ENCODE results near the gene TDRD7. TPM values are rescaled to one million over a fixed set of nuclear protein-coding genes. Genes with fewer than 3 reads are reported as not detected.

Gene TDRD7
- total and polyA plus RNA-seq, 9 of the 15 experiments (the other 6 are each of a cell fraction or from before 2014, with no cell fraction given): 2.2 to 7.7 (median 5.2) TPM

DNA sequence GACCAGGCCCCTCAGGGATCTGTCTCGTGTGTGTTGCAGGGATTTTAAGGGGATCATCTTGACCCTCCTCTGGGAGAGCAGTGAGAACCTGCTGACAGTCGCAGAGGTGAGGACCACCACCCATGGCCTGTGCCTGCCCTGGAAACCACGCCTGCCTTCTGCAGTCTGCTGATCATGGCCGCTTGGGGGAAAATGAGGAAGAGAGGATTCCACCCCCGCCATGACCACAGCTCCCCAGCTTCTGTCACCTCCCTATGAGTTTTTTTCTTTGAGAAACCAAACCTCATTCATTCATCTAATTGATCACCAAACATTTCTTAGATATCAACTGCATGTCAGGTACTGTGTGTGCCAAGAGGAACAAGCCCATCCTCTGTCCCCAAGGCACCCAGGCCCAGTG, 46.3 kb upstream of the TDRD7 start:
- Histone ChIP-seq H3K36me3 (ENCODE audit: control insufficient read depth, insufficient read depth, low read length) (no peaks in the 10 kb centered on the region), H3K79me2 (ENCODE audit: control insufficient read depth, insufficient read depth, low read length) (no peaks in the 10 kb centered on the region), H3K4me1 (replicated peaks in 1 of 2; ENCODE audit: control insufficient read depth in 2 of 2, insufficient read depth in 2 of 2, low read length in 2 of 2) (peaks cover 17 to 18% of the 10 kb centered on the region in 2 experiments), H3K4me3 (no peak overlapping the region), H3K9me1 (ENCODE audit: control insufficient read depth, insufficient read depth, low read length) (no peaks in the 10 kb centered on the region), H3K27ac (ENCODE audit: extremely low read depth, low read depth, low read length) (no peak overlapping the region), H3K4me2 (ENCODE audit: insufficient read depth, low read length) (no peak overlapping the region), H4K20me1 (replicated peaks; ENCODE audit: control insufficient read depth, insufficient read depth, low read length) (no peaks in the 10 kb centered on the region), H3K9me3 (replicated peaks; ENCODE audit: control insufficient read depth, insufficient read depth, low read depth, low read length) (0 out of 2 replicates have a peak, but pooled peaks cover 4% of the 10 kb centered on the region), H3K27me3 (ENCODE audit: control insufficient read depth in 2 of 2, insufficient read depth in 2 of 2, low read length in 2 of 2) (no peaks in the 10 kb centered on the region), H2AFZ (ENCODE audit: low read depth, low read length) (0 out of 2 replicates have a peak overlapping the region, but pooled peaks have one; percentile 11), H3K9ac (ENCODE audit: insufficient read depth in 1 of 2, low read depth in 2 of 2, low read length in 2 of 2) (0 out of 4 replicates have a peak overlapping the region, but pooled peaks of 1 of the 2 experiments have one; percentile 3)
- intact Hi-C loops (cut with micrococcal nuclease): no loop called here
- in situ Hi-C loops (cut with MboI): no loop called here
- ChIA-PET POLR2A (interaction anchor here (1.6 kb wide), 1 partner anchor 10 kb away, joined by 6 read pairs; no protein-coding TSS in a partner anchor), CTCF (ENCODE audit: low intra/inter-chr PET ratio) (no interaction called here)
- 37% methylated on average over 5 of the region's 5 CpGs for WGBS (ENCODE audit: insufficient coverage, low coverage, missing lambda C conversion rate)
- DNase-seq (ENCODE audit: extremely low read depth in 1 of 4, low spot score in 3 of 4): no peak
- no TSS peak for BruUV-seq (replicated peaks)
- ATAC-seq: no peak
- TF ChIP-seq RBM39 (optimal IDR thresholded peaks at IDR 0.05; ENCODE audit: low read depth, low read length) (no peak), CCNT2 (IDR thresholded peaks at IDR 0.05; ENCODE audit: borderline replicate concordance, extremely low read depth, insufficient read length, low read depth, low read length) (no peak), ESRRB (CRISPR knock-in tag; IDR thresholded peaks at IDR 0.05; ENCODE audit: borderline replicate concordance) (no peak), PHF21A (IDR thresholded peaks at IDR 0.05; ENCODE audit: borderline replicate concordance, low read depth) (no peak), ELK3 (CRISPR knock-in tag; IDR thresholded peaks at IDR 0.05) (no peak), ZNF217 (CRISPR knock-in tag; IDR thresholded peaks at IDR 0.05) (no peak), DIDO1 (tag; IDR thresholded peaks at IDR 0.05; ENCODE audit: low read depth) (no peak), TEAD1 (CRISPR knock-in tag; IDR thresholded peaks at IDR 0.05) (no peak), MTF1 (CRISPR knock-in tag; IDR thresholded peaks at IDR 0.05; ENCODE audit: borderline replicate concordance) (no peak), ZNF274 (IDR thresholded peaks at IDR 0.05; ENCODE audit: borderline replicate concordance, low read depth, low read length) (no peak), TRIM25 (IDR thresholded peaks at IDR 0.05; ENCODE audit: borderline replicate concordance) (no peak), ZNF445 (CRISPR knock-in tag; IDR thresholded peaks at IDR 0.05; ENCODE audit: low read depth) (no peak)
- TF ChIP-seq, protein P1, sequence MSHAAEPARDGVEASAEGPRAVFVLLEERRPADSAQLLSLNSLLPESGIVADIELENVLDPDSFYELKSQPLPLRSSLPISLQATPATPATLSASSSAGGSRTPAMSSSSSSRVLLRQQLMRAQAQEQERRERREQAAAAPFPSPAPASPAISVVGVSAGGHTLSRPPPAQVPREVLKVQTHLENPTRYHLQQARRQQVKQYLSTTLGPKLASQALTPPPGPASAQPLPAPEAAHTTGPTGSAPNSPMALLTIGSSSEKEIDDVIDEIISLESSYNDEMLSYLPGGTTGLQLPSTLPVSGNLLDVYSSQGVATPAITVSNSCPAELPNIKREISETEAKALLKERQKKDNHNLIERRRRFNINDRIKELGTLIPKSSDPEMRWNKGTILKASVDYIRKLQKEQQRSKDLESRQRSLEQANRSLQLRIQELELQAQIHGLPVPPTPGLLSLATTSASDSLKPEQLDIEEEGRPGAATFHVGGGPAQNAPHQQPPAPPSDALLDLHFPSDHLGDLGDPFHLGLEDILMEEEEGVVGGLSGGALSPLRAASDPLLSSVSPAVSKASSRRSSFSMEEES (CRISPR knock-in tag; IDR thresholded peaks at IDR 0.05): no peak
- TF ChIP-seq, protein P2, sequence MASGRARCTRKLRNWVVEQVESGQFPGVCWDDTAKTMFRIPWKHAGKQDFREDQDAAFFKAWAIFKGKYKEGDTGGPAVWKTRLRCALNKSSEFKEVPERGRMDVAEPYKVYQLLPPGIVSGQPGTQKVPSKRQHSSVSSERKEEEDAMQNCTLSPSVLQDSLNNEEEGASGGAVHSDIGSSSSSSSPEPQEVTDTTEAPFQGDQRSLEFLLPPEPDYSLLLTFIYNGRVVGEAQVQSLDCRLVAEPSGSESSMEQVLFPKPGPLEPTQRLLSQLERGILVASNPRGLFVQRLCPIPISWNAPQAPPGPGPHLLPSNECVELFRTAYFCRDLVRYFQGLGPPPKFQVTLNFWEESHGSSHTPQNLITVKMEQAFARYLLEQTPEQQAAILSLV (tag; IDR thresholded peaks at IDR 0.05): no peak
- TF ChIP-seq, protein P3, sequence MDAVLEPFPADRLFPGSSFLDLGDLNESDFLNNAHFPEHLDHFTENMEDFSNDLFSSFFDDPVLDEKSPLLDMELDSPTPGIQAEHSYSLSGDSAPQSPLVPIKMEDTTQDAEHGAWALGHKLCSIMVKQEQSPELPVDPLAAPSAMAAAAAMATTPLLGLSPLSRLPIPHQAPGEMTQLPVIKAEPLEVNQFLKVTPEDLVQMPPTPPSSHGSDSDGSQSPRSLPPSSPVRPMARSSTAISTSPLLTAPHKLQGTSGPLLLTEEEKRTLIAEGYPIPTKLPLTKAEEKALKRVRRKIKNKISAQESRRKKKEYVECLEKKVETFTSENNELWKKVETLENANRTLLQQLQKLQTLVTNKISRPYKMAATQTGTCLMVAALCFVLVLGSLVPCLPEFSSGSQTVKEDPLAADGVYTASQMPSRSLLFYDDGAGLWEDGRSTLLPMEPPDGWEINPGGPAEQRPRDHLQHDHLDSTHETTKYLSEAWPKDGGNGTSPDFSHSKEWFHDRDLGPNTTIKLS (IDR thresholded peaks at IDR 0.05; ENCODE audit: borderline replicate concordance, low read depth): no peak
- FAIRE-seq: no peak

Data from K562 (cell line).